H9 (cell line): ENCODE measurements around the gene ITGB8. TPM values are rescaled to one million over a fixed set of nuclear protein-coding genes. Genes with fewer than 3 reads are reported as not detected.

ENCODE experiments used
- DNase-seq: peaks from one replicate; pipeline ENCODE4 v3.0.0-alpha.2; 2017
- H2AFZ ChIP-seq: one replicate; pipeline ENCODE4 v1.6.1; 2013; ENCODE audit warnings: mild to moderate bottlenecking, low read length, control low read depth, moderate library complexity
- H2AK5ac ChIP-seq: 2 replicates; pipeline ENCODE4 v1.6.1; 2013; ENCODE audit warnings: low read length, control low read depth, mixed read lengths; ENCODE audit not compliant: insufficient read length
- H2BK120ac ChIP-seq: one replicate; pipeline ENCODE4 v1.6.1; 2013; ENCODE audit warnings: low read depth, mild to moderate bottlenecking, low read length, control low read depth, inconsistent platforms; ENCODE audit not compliant: poor library complexity, severe bottlenecking
- H2BK12ac ChIP-seq: 2 replicates; pipeline ENCODE4 v1.6.1; 2013; ENCODE audit warnings: low read length, control low read depth, mixed read lengths, low read depth; ENCODE audit not compliant: insufficient read length
- H2BK15ac ChIP-seq: 2 replicates; pipeline ENCODE4 v1.6.1; 2013; ENCODE audit warnings: low read depth, low read length, control low read depth
- H2BK20ac ChIP-seq: one replicate; pipeline ENCODE4 v1.6.1; 2013; ENCODE audit warnings: low read depth, mild to moderate bottlenecking, low read length, control low read depth, inconsistent platforms; ENCODE audit not compliant: poor library complexity, severe bottlenecking
- H2BK5ac ChIP-seq: 2 replicates; pipeline ENCODE4 v1.6.1; 2013; ENCODE audit warnings: low read length, control low read depth, mixed read lengths; ENCODE audit not compliant: insufficient read length
- H3K14ac ChIP-seq: 2 replicates; pipeline ENCODE4 v1.6.1; 2013; ENCODE audit warnings: low read length, control low read depth; ENCODE audit not compliant: insufficient read depth
- H3K18ac ChIP-seq: 2 replicates; pipeline ENCODE4 v1.6.1; 2013; ENCODE audit warnings: low read depth, mild to moderate bottlenecking, mixed read lengths, low read length, control low read depth; ENCODE audit not compliant: insufficient read length
- H3K23ac ChIP-seq: 2 replicates; pipeline ENCODE4 v1.6.1; 2013; ENCODE audit warnings: low read length, control low read depth, mixed read lengths, low read depth; ENCODE audit not compliant: insufficient read length
- H3K23me2 ChIP-seq: 2 replicates; pipeline ENCODE4 v1.6.1; 2013; ENCODE audit warnings: low read depth, mild to moderate bottlenecking, mixed read lengths, low read length, control low read depth; ENCODE audit not compliant: insufficient read length, poor library complexity, severe bottlenecking
- H3K27ac ChIP-seq: 2 replicates; pipeline ENCODE4 v1.5.1; 2013; ENCODE audit warnings: low read length, control low read depth, mixed read lengths, low read depth; ENCODE audit not compliant: insufficient read length
- H3K27me3 ChIP-seq: 2 replicates; pipeline ENCODE4 v1.6.1; 2013; ENCODE audit warnings: low read length, control low read depth, inconsistent platforms; ENCODE audit not compliant: insufficient read depth
- H3K4ac ChIP-seq: 2 replicates; pipeline ENCODE4 v1.6.1; 2013; ENCODE audit warnings: low read depth, mild to moderate bottlenecking, control low read depth, inconsistent platforms, low read length, moderate library complexity
- H3K4me1 ChIP-seq: 2 replicates; pipeline ENCODE4 v1.6.1; 2013; ENCODE audit warnings: low read length, control low read depth, inconsistent platforms; ENCODE audit not compliant: insufficient read depth
- H3K4me2 ChIP-seq: 2 replicates; pipeline ENCODE4 v1.6.1; 2013; ENCODE audit warnings: low read length, control low read depth, mixed read lengths; ENCODE audit not compliant: insufficient read length, insufficient read depth
- H3K56ac ChIP-seq: 2 replicates; pipeline ENCODE4 v1.6.1; 2013; ENCODE audit warnings: low read depth, mild to moderate bottlenecking, mixed read lengths, low read length, control low read depth; ENCODE audit not compliant: insufficient read length
- H3K79me1 ChIP-seq: 2 replicates; pipeline ENCODE4 v1.6.1; 2013; ENCODE audit warnings: low read depth, mild to moderate bottlenecking, moderate library complexity, low read length, control low read depth, inconsistent platforms; ENCODE audit not compliant: insufficient read depth, poor library complexity, severe bottlenecking
- H3K79me2 ChIP-seq: 2 replicates; pipeline ENCODE4 v1.6.1; 2013; ENCODE audit warnings: low read length, control low read depth, inconsistent platforms; ENCODE audit not compliant: insufficient read depth
- H3K9ac ChIP-seq: 2 replicates; pipeline ENCODE4 v1.6.1; 2013; ENCODE audit warnings: low read length, control low read depth, mixed read lengths; ENCODE audit not compliant: insufficient read length; ENCODE audit errors: extremely low read depth
- H3K9me3 ChIP-seq: one replicate; pipeline ENCODE4 v1.6.1; 2013; ENCODE audit warnings: low read depth, low read length, inconsistent platforms; ENCODE audit not compliant: control insufficient read depth
- H3T11ph ChIP-seq: one replicate; pipeline ENCODE4 v1.6.1; 2013; ENCODE audit warnings: mild to moderate bottlenecking, low read length, control low read depth, inconsistent platforms
- H4K20me1 ChIP-seq: one replicate; pipeline ENCODE4 v1.6.1; 2013; ENCODE audit not compliant: control insufficient read depth, insufficient read length, insufficient read depth
- H4K5ac ChIP-seq: 2 replicates; pipeline ENCODE4 v1.6.1; 2013; ENCODE audit warnings: low read depth, mild to moderate bottlenecking, mixed read lengths, low read length, control low read depth; ENCODE audit not compliant: insufficient read length
- H4K8ac ChIP-seq: replicated peaks from 2 replicates; pipeline ENCODE4 v1.6.1; 2013; ENCODE audit warnings: low read length, control low read depth, mixed read lengths, low read depth; ENCODE audit not compliant: insufficient read length
- H4K91ac ChIP-seq: 2 replicates; pipeline ENCODE4 v1.6.1; 2013; ENCODE audit warnings: low read depth, mild to moderate bottlenecking, moderate library complexity, mixed read lengths, low read length, control low read depth; ENCODE audit not compliant: insufficient read length
- H3K27ac Mint-ChIP-seq, 3 experiments: 2 replicates in 2 of 3; 3 replicates in 1 of 3; pipeline ENCODE4 v1.8.0; 2020 to 2021; ENCODE audit warnings: mixed read lengths in 3 of 3, mild to moderate bottlenecking in 1 of 3, moderate library complexity in 1 of 3
- H3K27me3 Mint-ChIP-seq: 2 replicates; pipeline ENCODE4 v1.8.0; 2021; ENCODE audit warnings: low read depth, mild to moderate bottlenecking, moderate library complexity, mixed read lengths
- H3K36me3 Mint-ChIP-seq, 3 experiments: 2 replicates in 2 of 3; 3 replicates in 1 of 3; pipeline ENCODE4 v1.8.0; 2020 to 2021; ENCODE audit warnings: low read depth in 3 of 3, mixed read lengths in 3 of 3; ENCODE audit not compliant: insufficient read depth in 1 of 3
- H3K4me1 Mint-ChIP-seq, 2 experiments: 2 replicates each; pipeline ENCODE4 v1.8.0; 2020; ENCODE audit warnings: mixed read lengths in 2 of 2
- H3K4me3 Mint-ChIP-seq, 2 experiments: 2 replicates in 1 of 2; 3 replicates in 1 of 2; pipeline ENCODE4 v1.8.0; 2020 to 2021; ENCODE audit warnings: mild to moderate bottlenecking in 2 of 2, mixed read lengths in 2 of 2, moderate library complexity in 1 of 2
- H3K9me3 Mint-ChIP-seq, 2 experiments: 2 replicates in 1 of 2; 3 replicates in 1 of 2; pipeline ENCODE4 v1.8.0; 2020; ENCODE audit warnings: mild to moderate bottlenecking in 2 of 2, mixed read lengths in 2 of 2, moderate library complexity in 1 of 2
- CTCF ChIP-seq: fragments of 200-600 bp; sonication (generic); conservative IDR thresholded peaks from 3 replicates; pipeline ENCODE4 v1.8.0; 2021; ENCODE audit warnings: antibody characterized with exemption, mild to moderate bottlenecking
- WGBS: extraction: QIAGEN DNeasy Blood & Tissue Kit; methylation state at CpG from one replicate; pipeline ENCODE4 v1.1.7; 2013; ENCODE audit warnings: missing lambda C conversion rate, low lambda C conversion rate, mixed read lengths; ENCODE audit not compliant: insufficient read length; ENCODE audit errors: extremely low coverage; 5-methylcytosine and 5-hydroxymethylcytosine counted together
- total RNA-seq: library from RNA; stranded (reverse); gene quantifications from 2 replicates; pipeline ENCODE4 v1.2.1, GENCODE V29; 2021

ITGB8 gene
- total RNA-seq, 1 experiment from 2014 or later = 7.6 TPM

- Histone ChIP-seq H2BK15ac (no peak overlapping the region), H3K79me1 (no peaks in the 10 kb centered on the region), H3K79me2 (no peaks in the 10 kb centered on the region), H3K4me2 (no peak overlapping the region), H2AK5ac (no peak overlapping the region), H3K4me1 (no peaks in the 10 kb centered on the region), H2BK120ac (no peak overlapping the region), H2BK5ac (no peak overlapping the region), H3K18ac (no peak overlapping the region), H3T11ph (no peak overlapping the region), H3K9ac (no peak overlapping the region), H4K8ac (no peak overlapping the region), H4K5ac (no peak overlapping the region), H3K56ac (no peak overlapping the region), H3K23ac (no peak overlapping the region), H3K4ac (no peak overlapping the region), H3K23me2 (no peaks in the 10 kb centered on the region), H2BK12ac (no peak overlapping the region), H3K9me3 (no peaks in the 10 kb centered on the region), H2BK20ac (no peak overlapping the region), H4K20me1 (no peaks in the 10 kb centered on the region), H3K27ac (no peak overlapping the region), H4K91ac (no peak overlapping the region), H3K14ac (no peak overlapping the region), H2AFZ (no peak overlapping the region), H3K27me3 (no peaks in the 10 kb centered on the region)
- Mint-ChIP-seq H3K9me3 (no peaks in the 10 kb centered on the region), H3K4me3 (no peak overlapping the region), H3K36me3 (no peaks in the 10 kb centered on the region), H3K4me1 (peaks cover 17 to 24% of the 10 kb centered on the region in 2 experiments), H3K27ac (no peak overlapping the region; a peak in 1 of 7 replicates), H3K27me3 (no peaks in the 10 kb centered on the region)
- WGBS = no CpG with 5 or more reads among the region's 1 CpG
- TF ChIP-seq CTCF = no peak
- no peak for DNase-seq
Observed at GRCh38 chr7:20350996-20351692, 20.4 kb downstream of the ITGB8 start.
